ENCODE results near the gene SEPTIN8.

The SEPTIN8 gene

GRCh38 chr5:132816083-132816482 lies 39.0 kb upstream of the SEPTIN8 start:
- no peak for TF ChIP-seq CTCF (IDR thresholded peaks at IDR 0.05; ENCODE audit: borderline replicate concordance, insufficient read depth, low read depth, low read length)
- no peak overlapping the region for H3K4me3 ChIP-seq (ENCODE audit: low read depth, low read length)

GRCh38 chr5:132815454-132815853 lies 38.4 kb upstream of the SEPTIN8 start:
- TF ChIP-seq CTCF (IDR thresholded peaks at IDR 0.05; ENCODE audit: borderline replicate concordance, insufficient read depth, low read depth, low read length), result no peak
- H3K4me3 ChIP-seq (ENCODE audit: low read depth, low read length), result no peak overlapping the region

- no peak overlapping the region for H3K4me3 ChIP-seq (ENCODE audit: low read depth, low read length)
- TF ChIP-seq CTCF (IDR thresholded peaks at IDR 0.05; ENCODE audit: borderline replicate concordance, insufficient read depth, low read depth, low read length), result no peak
Measured at GRCh38 chr5:132814503-132815294, 37.7 kb upstream of the SEPTIN8 start.

GRCh38 chr5:132813599-132814502 lies 36.8 kb upstream of the SEPTIN8 start:
- TF ChIP-seq CTCF (IDR thresholded peaks at IDR 0.05; ENCODE audit: borderline replicate concordance, insufficient read depth, low read depth, low read length), result no peak
- H3K4me3 ChIP-seq (ENCODE audit: low read depth, low read length), result peak overlapping the region; percentile 43

DNA sequence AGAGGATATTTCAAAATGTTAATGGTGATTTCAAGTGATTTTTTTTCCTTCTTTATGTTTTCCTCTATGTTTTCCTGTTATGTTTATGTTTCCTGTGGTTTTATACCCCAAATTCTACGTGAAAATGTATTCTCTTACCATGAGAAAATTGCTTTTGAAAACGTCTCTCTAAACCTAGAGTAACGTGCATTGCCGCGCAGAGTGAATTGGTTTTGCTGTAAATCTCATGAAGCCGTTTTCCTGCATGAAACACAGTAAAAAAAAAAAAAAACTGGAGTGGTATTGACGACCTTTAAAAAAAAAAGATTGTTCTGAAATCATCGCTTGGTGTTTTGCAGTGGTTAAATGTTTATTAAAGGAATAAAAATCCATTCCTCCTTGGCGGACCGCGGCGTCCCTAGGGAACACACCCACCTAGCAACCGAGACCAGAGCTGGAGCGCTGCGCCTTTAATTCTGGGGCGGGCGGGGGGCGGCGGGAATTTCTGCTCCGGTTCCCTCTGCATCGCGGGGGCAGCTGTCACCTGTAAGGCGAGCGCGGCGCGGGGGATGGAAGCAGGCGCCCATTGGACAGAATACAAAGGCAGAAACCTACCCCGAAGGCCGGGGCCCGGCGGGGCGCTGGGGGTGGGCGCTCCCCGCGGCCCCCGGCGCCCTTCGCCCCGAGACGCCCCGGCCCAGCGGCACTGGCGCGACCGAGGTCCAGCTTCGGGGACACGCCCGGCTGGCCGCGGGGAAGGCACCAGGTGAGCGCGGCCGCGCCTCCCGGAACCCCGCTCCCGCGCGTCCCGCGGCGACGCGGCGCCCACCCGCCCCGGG lies 36.0 kb upstream of the SEPTIN8 start, which contains the start of gene SOWAHA:
TSS of gene SOWAHA (plus strand) at position 522 of the 818 bp plus-strand sequence. CDS start 320 bp downstream, outside the sequence.
- peak within 1 kb of the TSS; percentile 43 for H3K4me3 ChIP-seq (ENCODE audit: low read depth, low read length)
- TF ChIP-seq CTCF (IDR thresholded peaks at IDR 0.05; ENCODE audit: borderline replicate concordance, insufficient read depth, low read depth, low read length), result no peak

DNA sequence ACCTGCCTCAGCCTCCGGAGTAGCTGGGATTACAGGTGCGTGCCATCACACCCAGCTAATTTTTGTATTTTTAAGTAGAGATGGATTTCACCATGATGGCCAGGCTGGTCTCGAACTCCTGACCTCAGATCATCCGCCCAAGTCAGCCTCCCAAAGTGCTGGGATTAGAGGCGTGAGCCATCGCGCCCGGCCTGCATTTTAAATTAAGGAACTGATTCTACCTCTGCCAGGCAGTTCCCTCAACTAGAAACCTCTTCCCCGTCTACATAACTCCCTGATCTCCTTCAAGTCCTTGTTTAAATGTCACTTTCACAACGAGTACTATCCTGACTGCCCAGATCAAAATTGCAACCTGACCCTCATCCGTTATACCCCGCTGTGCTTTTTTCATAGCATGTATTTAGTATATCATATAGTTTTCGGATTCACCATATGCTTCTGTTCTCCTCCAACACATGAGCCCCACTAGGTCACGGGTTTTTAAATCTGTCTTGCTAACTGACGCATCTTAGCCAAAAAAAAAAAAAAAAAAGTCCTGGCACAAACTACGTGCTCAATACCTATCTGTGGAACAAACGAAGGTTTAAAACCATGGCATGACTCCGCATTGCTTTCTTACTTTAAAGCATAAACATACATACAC lies 35.2 kb upstream of the SEPTIN8 start:
- no peak for TF ChIP-seq CTCF (IDR thresholded peaks at IDR 0.05; ENCODE audit: borderline replicate concordance, insufficient read depth, low read depth, low read length)
- no peak overlapping the region for H3K4me3 ChIP-seq (ENCODE audit: low read depth, low read length)
